T-helper 22 cell (primary cell): Measurements from ENCODE around the gene AGTR1.
"Not testable (repeated sequence)": the region's sequence is repeated elsewhere in the genome, so short reads cannot be mapped to it uniquely, and the experiment has no call there.

Experiments
- DNase-seq: peaks from one replicate; pipeline ENCODE4 v3.0.0-alpha.2; 2020; ENCODE audit warnings: low read depth

Gene AGTR1

DNA sequence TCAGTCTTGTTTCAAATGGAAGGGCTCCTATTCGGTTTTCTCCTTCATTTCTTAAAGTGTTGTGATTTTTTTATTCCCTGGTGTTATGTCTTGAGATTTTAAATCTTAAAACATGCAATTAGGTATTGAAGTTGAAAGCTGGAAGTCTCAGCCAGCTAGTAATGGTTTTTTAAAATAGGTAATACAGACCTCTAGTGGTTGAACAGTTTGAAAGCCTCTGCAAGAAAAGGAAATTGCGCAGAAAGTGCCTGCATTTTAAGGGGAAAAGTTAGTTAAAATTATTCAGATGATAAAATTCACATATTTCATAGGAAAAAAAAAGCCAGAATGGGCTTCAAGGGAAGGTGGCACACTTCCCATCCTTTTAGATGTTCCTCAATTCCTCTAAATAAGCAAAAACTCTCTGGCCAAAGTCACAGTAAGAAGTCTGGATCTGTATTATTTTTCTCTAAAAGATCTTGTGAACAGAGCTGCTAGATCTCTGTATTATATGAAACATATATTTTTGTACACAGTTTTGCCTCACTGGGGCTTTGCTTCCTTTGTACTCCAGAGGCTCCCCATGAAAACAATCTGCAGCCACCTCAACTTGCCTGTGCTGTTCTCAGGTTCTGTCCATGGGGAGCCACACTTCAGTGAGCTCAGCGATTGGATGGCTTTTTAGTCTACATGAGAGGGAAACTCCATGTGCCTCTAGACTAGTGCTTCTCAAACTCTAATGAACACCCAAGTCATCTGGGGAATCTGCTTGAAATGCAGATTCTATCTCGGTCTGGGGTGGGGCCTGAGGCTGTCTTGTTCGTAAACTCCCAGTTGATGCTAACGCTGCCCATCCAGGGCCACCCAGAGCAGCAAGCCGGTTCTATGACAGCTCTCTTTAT lies 21.5 kb downstream of the AGTR1 start:
- no peak for DNase-seq

DNA sequence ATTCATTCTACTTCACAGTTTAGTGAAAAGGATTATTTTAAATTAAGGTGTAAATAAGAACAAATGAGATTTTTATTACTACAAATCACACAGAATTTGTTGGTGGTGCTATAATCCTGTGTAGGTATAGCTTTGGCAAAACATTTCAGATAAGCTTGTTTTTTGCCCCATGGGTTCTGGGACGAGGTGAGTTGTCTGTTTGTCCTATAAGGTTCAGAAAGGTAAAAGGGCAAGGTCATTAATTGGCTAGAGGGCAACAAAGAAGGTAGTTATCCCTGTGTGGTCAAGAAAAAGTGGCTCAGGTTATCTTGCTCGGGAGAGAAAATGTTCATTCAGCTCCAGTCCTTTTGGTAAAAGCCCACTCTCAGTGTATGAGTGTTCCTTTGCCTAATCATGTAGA lies 23.2 kb downstream of the AGTR1 start:
- DNase-seq: no peak

DNA sequence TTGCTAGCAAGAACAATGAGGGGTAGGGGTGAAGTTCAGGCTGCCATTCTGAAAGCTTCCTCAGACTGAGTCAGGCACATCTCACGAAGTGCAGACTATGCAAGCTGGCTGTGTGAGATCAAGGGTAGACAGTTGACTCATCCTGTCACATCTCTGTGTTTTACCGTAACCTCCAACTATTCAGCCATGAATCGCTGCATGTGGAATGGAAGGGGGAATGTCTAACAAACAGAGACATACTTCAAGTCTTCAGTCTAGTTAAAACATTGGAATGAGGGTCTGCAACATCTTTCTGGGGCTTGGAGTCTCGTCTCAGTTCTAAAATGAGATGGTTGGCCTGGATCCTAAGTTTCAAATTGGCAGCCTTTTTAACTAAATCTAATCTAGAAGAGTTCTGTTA lies 25.9 kb downstream of the AGTR1 start:
- no peak for DNase-seq

DNA sequence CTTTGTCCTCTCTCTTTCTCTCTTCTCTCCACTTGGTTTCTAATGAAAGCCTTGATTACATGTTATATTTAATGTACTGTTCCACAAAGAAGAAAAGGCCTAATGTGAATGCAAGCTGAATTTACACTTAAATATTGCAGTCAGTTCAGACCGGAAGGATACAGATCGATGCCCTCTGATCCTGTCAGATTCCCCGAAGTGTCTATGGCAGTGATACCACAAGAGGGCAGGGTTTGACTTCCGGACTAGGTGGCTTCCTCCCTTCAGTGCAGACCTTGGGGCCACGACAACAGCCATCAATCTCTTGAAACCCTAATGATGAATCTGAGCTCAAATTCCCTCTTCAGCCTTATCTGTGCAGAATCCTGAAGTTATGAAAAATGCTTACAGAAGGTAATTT lies 29.5 kb downstream of the AGTR1 start:
- DNase-seq: no peak

DNA sequence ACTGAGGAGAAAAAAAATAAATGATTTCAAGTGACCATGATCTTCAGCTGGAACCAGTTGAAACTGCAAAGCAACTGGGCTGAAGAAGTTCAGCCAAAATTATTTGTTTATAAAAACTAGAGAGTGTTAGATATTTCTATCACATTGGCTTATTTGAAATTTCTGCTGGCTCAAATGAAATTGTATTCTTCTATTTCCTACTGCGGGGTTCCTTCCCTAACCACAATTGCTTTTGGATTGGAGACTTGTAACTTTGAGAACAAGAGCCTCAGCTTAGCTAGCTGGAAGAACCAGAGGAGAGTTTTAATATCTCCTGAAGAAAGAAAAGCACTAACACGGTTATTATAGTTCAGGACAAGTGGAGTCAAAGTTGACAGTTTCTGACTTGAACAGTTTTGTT lies 31.1 kb downstream of the AGTR1 start:
- no peak for DNase-seq

DNA sequence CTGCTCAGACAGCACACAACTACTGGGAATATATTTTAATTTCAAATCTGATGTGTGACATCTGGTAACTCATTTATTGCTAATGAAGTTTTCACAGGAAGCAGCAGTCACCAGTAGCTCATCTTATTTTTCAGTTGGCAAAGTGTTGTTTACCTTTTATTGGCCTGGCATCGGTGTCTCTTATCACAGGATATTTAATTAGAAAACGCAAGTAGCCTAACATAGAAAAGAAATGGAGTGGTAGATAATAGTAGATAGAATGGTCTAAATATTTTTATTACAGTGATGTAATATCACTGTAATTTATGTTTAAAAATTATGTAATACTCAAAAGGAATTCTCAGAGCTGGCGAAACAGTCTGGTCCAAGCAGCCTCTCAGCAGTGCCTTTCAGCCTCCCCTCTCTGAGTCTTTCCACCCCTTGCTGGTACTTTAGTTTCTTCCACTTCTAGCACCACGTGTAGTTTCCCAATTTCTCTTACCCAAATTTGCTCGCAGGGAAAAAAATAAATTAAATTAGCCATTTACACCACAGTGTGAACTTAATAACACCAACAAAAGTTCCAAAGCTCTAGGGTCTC lies 31.9 kb downstream of the AGTR1 start:
- no peak for DNase-seq

DNA sequence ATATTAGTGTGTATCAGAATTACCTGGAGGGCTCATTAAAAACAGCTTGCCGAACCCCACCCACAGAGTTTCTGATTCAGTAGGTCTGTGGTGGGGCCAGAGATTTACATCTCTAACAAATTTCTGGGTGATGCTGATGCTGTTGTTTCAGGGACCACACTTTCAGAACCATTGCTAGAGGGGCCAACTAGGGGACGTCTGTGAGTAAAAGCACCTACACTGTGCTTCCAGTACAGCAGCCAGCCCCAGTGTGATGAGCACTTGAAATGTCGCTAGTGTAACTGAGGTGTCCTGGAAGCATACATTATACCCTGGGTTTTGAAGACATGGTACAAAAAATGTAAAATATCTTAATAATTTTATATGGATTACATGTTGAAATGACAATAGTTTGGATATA lies 33.0 kb downstream of the AGTR1 start:
- no peak for DNase-seq

DNA sequence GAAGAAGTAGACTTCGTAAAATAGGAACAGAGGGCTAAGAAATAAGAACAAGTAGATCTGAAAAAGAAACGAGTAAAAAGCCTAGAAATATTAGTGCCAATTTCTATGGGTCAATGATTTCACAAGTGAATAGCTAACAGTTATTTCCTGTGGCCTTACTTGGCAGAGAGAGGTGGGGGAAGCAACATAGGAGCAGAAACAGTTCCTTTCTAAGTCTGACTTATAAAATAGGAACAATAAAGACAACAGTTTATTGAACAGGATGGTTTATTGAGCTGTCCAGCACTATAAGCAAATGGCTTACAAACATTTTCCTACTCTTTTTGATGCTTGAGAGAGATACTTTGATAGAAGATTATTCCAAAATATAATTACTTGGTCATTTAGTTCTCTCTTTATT lies 37.9 kb downstream of the AGTR1 start:
- DNase-seq: no peak

DNA sequence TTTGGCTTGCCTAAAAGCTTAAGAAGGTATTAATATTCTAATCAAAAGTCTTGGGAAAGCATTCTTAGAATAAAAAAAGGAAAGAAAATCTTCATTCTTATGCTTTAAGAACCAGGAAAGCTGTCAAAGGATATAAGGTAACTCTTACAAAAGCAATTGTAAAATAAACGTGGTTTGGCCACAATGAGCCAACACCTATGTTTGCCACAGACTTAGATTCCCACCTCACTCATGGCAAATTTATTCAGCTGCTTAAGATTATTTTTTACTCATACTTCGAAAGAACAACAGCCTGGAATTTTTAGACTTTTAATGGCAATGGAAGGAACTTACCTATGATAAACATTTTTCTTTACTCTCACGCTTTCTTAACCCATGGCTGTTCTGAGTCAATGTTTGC lies 38.4 kb downstream of the AGTR1 start:
- DNase-seq: no peak

DNA sequence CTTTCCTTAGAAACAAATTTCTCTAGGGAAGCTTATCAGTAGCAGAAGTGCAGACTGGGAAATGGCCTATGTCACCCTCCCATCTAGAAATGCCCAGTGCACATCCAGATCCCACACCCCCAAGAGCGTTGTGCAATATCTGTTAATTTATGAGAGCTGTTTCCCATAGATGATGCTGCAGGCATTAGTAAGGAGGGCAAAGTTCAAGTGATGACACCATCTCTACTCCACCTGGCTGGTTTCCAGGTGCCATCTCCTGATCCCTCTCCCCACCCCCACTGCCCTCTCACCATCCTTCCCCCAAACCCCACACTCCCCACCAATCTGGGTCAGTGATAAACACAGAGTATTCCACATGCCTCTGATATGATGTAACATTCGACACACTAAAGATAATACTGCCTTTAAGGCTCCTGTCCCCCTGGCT lies 39.4 kb downstream of the AGTR1 start:
- DNase-seq: no peak

DNA sequence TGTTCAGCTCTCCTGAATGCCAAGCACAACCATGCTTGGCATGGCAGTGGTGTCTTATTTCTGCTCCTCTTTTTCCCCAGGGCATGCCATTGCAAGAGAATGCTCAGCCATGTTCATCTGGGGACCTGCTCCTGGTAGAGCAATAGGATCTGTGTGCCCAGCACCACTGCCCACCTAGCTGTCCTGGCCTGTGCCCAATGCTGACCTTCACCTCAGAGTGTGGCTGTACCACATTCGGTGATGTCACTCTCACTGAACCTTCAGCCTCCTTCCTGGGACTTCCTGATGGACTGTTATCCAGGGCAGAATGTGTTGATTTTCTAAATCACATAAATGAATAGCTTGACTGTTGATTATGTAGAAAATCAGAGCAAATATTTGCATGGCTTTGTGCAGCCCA lies 42.0 kb downstream of the AGTR1 start:
- DNase-seq: no peak

DNA sequence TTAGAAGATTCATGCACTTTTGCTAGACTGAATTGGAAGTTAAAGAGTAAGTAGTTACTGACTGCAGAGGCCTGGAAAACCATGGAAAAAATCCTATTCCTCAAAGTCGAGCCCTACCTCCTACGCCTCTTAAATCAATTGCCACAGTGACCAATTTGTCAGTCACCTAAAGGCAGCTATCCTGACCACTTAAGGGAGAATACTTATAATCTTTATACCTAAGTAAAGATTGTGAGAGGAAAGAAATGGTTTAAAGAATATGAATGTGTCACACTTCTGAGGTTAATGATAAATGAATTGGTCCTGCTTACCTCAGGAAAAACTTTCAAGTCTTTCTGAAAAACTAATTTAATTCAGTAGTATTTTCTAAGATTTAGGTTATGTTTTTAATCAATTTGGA lies 42.6 kb downstream of the AGTR1 start:
- DNase-seq: no peak

DNA sequence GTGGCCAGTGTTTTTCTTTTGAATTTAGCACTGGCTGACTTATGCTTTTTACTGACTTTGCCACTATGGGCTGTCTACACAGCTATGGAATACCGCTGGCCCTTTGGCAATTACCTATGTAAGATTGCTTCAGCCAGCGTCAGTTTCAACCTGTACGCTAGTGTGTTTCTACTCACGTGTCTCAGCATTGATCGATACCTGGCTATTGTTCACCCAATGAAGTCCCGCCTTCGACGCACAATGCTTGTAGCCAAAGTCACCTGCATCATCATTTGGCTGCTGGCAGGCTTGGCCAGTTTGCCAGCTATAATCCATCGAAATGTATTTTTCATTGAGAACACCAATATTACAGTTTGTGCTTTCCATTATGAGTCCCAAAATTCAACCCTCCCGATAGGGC lies 43.5 kb downstream of the AGTR1 start:
- no peak for DNase-seq

DNA sequence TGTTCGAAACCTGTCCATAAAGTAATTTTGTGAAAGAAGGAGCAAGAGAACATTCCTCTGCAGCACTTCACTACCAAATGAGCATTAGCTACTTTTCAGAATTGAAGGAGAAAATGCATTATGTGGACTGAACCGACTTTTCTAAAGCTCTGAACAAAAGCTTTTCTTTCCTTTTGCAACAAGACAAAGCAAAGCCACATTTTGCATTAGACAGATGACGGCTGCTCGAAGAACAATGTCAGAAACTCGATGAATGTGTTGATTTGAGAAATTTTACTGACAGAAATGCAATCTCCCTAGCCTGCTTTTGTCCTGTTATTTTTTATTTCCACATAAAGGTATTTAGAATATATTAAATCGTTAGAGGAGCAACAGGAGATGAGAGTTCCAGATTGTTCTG lies 44.4 kb downstream of the AGTR1 start:
- DNase-seq: no peak

DNA sequence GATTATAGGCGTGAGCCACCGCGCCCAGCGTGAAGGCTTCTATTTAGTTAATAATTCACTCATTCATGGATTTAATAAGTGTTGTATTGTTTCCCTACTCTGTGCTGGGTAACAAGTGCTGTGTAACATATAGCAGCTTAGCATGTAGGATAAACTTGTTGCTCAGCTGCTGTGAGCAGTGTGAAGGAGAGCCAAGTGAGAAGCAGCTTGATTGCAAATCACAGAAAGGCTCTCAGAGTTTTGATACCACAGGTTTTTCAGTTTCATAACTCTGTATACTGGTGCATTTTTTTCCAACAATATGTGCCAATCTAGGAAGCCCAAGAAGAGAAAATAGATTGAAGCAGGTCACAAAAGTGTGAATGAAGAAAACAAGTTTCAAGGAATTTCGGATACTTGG lies 48.4 kb downstream of the AGTR1 start:
- DNase-seq: no peak

DNA sequence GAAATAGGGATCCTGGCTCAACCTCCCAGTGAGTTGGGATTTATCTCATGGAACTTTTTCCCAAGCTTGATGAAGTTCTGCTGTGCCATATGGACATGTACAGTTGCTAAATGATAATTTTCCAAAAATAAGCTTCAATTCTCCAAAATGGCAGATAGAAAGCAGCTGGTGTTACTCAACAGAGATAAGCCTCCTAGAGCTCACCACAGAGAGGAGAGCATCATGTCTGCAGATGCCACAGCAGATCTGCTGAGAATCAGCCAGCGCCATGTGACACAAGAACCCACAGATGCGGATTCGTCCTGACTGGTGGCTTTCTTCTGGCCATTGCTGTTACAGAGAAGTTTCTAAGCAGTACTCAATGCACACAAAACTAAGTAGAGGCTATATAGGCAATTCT lies 50.6 kb downstream of the AGTR1 start:
- DNase-seq: no peak

DNA sequence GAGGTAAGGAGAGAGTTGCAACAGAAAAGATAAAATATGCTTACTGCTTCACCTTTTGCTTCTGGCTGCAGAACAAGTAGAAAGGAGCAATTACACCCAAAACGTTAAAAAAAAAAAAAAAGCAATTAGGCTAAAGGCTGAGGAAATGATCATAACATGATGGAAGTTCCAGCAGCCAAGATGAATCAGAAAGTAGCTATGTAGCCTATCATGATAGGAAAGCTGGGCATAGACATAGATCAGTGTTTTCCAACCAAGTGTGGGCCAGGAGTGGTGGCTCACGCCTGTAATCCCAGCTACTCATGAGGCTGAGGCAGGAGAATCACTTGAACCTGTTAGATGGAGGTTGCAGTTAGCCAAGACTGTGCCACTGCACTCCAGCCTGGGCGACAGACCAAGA lies 52.6 kb downstream of the AGTR1 start:
- DNase-seq: no peak

DNA sequence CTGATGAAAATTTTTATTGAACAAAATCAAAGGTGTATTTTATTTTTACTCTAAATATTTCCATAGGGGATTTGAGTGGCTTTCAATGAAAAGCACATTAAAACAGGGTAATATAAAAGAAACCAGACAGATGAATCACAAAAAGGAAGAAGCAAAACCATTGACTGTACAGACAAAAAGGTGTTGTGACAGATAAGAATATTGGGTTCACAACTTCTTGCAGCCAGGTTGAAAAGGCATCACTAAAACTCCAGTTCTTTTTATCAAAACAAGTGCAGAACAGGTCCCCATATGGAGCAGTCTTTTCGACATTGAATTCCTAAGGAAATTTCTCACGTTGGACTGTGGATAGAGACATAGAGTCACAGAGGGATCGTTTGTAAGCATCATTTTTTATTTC lies 53.8 kb downstream of the AGTR1 start:
- DNase-seq: no peak

DNA sequence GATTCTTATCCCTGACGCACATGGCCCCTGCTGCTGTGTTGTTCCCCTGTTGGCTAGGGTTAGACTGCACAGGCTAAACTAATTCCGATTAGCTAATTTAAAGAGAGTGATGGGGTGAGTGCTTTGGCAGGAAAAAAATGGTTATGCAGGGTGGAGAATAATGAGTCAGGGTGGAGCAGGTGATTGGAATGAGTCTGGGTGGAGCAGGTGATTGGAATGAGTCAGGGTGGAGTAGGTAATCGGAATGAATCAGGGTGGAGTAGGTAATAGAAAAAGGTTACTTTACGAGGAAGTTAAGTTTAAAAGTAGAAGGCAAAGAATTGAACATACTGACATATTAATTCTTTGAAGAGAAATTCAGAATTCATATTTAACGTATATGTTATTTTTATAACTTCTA lies 55.7 kb downstream of the AGTR1 start:
- not testable (repeated sequence) for DNase-seq

DNA sequence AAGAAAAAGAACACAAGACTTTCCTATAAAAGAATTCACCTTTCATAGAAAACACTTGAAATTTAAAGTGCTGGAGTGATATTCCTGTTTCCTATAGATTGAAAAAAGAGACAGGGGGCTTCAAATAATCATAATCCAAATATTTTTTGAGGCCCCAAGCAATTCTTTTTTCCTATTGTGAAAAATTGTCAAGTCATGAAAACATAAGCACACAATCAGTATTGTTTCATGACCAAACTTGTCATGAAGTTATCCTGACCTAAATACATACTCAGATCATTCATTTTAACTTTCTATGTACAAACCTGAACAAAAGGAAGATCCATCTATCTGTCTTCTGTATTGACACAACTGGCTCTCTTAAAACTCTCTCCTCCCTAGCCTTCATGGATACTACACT lies 57.9 kb downstream of the AGTR1 start:
- DNase-seq: no peak

DNA sequence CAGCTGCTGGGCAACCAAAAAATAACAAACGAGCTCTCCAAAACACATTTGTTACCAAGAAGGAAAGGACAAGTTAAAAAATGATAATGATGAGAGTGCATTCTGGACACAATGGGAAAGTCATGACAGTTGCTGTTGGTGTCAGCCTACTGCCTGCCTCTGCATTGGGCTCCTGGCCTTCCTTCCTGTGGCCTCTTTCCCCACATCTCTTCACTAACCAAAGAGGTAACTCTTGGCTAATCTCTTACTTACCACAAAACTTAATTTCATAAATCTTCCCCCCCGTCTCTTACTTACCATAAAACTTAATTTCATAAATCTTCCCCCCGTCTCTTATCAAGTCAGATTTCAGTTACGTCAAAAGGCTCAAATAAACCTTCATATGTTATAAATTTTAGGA lies 58.6 kb downstream of the AGTR1 start:
- no peak for DNase-seq

DNA sequence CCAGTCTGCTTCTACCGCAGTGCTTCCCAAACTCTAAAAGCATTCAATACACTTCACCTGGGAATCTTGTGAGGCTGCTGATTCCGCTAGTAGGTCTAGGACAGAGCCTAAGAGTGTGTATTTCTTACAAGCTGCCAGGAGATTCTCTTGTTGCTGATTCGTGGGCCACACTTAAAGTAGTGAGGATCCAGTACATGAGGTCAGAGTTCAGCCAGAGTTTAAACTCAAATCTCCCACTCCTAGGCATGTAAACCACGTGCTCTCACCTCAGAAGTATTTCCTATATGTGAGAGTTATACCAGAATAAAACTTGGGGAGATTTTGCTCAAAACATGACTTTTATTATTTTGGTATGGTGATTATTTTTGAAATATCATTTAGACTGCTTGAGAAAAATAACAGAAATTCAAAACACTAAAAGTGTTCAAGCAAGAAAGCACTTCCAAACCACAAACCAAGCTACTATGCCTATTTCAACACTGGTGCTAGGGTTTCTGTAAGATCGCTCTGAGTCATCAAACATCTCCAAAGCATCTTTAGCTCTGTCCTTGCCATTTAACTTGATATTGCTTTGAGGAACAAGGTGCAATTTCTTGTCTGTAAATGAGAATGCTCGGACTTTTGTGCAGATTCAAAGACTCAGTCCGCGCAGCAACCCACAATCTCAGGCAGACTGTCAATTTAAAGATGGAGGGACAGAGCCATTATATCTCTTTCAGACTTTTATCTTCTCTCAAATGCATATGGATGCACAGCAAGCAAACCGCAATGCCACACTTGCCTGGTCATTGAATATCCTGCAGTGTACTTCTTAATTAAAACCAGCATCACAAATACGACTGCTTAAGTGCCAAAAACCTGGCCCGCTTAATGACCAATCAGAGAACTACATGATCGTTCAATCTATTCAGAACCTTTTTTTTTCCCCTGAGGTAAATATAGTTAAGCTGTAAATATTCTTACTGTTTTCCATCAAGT lies 59.8 kb downstream of the AGTR1 start:
- no peak for DNase-seq
